NCI-H1436 (cell line): ENCODE measurements around the gene IL36RN.

Experiments
- DNase-seq: peaks from one replicate; lab custom pipeline; 2025; lab: John Stamatoyannopoulos, UW

IL36RN gene

DNA sequence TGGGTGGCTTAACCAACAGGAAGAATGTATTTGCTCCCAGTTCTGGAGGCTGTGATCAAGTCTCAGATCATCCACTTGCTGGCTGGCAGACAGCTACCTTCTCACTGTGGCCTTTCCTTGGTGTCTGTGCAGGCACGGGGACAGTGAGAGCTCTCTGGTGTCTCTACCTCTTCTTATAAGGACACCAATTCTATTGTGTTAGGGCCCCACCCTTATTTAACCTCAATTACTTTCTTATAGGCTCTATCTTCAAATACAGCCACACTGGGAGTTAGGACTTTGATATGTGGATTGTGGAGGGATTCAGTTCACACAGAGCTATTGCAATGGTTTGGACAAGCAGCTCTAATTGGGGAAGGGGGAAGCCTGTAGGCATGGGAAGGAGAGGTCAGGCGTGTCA is 43.1 kb downstream of the IL36RN start:
- DNase-seq, result no peak

DNA sequence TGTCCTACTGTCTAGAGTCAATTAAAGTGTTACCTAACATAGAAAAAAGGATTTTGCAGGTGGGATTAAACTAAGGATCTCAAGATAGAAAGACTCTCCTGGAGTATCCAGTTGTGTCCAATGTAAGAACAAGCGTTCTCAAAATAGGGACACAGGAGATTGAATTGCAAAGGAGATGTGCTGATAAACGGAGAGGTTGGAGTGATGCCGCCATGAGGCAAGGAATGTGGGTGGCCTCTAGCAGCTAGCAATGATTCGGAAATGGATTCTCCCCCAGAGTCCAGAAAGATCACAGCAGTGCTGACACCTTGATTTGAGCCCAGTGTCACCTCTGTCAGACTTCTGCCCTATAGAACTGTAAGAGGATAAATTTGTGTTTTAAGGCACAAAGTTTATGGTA is 44.3 kb downstream of the IL36RN start:
- no peak for DNase-seq

DNA sequence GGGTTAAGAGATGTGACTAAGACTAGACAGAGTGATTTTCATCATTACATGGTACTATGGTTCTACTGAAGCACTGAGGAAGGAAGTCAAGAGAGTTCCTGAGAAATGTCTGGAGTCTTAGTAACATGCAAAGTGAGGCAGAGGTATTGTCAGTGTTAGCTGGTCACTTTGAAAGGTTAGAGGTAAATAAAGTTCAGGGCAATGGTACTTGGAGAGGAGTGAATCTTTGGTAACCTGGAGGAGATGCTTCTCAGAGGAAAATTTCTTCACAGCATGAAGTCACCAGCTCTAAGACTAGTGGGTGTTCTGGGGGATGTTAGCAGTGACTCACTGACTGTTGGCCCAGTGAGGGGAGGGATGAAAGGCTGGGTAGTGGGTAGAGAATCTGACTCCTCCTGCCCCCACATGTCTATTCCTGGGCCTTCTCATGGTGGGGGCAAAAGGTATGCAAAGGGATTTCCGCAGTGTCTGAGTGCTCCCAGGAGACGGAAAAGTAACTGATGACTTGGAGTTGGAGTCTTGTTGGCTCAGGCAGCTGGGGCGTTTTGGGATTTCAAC is 45.1 kb downstream of the IL36RN start:
- DNase-seq, result no peak

DNA sequence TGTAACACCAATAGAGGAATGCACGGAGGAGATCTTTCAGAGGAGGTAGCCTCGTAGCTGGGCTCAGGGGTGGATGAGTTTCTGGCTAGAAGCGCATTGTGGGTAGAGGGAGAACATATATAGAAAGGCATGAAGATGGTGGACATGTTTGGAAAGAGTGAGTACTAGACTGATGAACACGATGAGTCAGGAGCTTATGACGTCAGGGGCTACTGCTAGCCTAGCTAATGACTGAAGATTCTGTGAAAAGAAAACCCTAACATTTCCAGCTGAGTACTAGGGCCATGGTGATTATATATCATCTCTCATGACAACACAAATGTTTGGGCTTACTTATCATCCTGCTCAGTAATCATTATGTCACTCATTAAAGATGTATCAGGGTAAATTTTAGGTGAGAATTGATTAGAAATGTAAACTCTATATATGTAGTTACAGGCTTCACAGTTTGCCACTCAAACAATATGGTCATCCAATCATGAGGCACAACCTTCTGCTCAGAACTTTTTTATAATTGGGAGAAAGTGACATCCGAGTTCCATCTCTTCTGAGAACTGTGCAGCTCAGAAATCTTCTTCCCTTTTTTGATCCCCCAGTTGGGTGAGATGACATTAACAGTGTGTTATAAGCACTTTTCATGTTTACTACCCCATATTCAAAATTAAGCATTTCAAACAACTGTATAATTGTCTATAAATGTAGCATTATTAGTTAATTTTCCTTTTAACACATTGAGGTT is 46.2 kb downstream of the IL36RN start:
- no peak for DNase-seq

DNA sequence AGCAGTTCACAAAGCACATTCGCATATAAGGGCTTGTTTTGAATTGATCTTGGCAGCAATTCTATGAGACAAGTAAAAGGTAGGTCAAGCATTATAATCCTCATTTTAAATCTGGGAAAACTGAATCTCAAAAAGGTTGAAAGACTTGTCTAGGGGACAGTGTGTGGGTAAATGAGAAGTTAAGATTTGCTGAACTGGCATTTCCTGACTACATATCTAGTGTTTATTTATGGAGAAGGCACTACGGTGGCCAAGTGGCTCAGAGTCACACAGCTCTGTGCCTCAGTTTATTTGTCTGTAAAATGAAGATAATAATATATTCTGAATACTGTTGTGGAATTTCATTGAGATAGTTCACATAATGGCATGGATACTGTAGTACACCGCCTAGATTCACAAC is 52.1 kb downstream of the IL36RN start:
- DNase-seq, result no peak

DNA sequence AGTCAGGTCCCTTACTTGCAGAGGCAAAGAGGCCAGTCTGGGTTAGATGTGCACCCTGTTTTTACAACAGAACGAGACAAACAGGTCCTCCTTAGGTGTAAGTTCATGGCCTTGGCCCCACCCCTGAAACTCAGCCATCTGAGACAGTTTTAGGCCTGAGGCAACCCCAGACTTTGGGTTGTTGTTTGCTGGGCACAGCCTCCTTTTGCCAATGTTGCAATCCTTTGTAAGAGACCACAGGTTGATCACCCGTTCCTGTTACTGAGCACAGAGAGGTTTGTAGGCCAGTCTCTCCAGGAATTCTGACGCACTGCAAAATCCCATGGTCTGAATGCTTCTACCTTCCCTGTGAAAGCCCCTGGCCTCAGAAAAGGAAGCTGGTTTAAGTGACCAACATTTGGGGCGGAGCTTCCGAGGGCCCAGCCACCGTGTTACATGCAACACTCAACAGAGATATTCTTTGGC is 52.9 kb downstream of the IL36RN start:
- no peak for DNase-seq

DNA sequence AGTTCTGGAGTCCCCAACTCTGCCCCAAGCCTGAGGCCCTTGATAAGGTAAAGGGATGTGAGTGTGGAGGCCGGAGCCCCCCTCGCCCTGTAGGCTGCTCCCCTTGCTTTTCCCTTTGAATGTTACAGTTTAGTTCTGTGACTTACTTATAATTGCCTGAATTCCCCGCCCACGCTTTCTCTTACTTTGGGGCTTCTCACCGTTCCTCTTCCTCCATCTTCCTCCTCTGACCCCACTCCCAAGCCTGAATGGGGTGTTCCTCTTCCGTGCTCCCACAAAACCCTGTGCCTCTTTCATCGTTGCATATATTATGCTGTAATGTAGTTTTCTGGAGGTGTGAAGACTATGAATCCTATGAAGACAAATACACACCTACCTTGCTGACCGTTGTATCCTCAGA is 53.4 kb downstream of the IL36RN start:
- DNase-seq, result no peak

DNA sequence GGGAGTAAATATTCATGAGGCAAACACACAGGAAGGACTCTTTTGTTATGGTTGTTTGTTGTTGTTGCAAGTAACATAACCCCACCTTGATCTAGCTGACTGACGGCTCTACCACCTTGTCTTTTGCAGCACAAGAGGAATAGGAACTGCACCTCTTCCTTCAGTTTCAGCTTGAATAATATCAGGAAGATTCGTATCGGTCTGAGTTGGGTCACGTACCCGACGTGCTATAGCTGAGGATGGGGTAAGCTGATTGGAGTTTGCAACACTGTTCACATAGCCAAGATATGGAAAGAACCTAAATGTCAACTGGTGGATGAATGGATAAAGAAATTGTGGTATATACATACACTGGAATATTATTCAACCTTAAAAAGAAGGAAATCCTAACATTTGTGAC is 53.9 kb downstream of the IL36RN start:
- no peak for DNase-seq

DNA sequence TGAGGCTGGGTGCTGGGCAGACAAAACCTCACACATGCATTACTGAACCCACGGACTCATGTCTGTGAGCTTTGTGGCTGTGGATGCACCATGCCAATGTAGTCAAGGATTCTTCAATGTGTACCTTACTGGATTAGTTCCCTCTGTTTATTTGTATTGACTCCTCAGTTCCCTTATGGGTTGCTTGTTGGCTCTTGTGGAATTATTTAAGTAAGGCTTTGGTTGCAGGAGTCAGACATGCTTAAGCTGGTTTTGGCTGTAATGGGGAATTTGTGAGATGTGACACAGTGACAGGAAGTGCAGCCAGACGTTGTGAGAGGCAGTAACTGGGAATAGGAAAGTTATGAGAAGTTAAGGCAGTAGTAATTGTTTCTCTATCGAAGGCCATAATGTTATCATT is 54.8 kb downstream of the IL36RN start:
- DNase-seq, result no peak
